ENCODE measurements around the gene PRRT3.

DNA sequence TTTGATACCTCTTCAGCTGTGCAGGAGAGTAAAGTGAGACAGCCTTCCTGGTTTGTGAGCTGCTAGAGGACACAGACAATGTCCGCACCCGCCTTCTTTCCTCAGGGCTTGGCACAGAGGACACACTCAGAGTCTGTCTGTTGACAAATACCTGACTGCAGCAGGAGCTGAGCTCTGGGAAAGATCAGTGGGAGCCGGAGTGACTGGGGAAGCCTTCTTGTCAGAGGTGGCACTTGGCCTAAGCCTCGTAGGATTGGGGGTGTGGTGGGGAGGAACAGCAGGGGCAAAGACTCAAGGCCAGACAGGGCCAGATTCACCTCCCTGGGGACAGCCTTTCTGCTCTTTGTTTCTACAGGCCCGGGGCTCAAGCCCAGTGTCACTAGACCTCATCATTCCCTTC, 38.6 kb downstream of the PRRT3 start:
- TF ChIP-seq ARNT (IDR thresholded peaks at IDR 0.05) (no peak), FOXM1 (IDR thresholded peaks at IDR 0.05; ENCODE audit: borderline replicate concordance) (no peak), NFRKB (IDR thresholded peaks at IDR 0.05) (no peak), ELF4 (IDR thresholded peaks at IDR 0.05) (no peak)
- TF ChIP-seq, protein P1, sequence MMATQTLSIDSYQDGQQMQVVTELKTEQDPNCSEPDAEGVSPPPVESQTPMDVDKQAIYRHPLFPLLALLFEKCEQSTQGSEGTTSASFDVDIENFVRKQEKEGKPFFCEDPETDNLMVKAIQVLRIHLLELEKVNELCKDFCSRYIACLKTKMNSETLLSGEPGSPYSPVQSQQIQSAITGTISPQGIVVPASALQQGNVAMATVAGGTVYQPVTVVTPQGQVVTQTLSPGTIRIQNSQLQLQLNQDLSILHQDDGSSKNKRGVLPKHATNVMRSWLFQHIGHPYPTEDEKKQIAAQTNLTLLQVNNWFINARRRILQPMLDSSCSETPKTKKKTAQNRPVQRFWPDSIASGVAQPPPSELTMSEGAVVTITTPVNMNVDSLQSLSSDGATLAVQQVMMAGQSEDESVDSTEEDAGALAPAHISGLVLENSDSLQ (IDR thresholded peaks at IDR 0.05) = no peak

Data from HEK293T (cell line).